NCI-H2171 treated with DMSO at 0.1 percent for 48 hours (cell line): ENCODE data around the gene COBL.

Experiments used
- DNase-seq: peaks from one replicate; lab custom pipeline; 2025; lab: John Stamatoyannopoulos, UW

COBL gene, protein sequence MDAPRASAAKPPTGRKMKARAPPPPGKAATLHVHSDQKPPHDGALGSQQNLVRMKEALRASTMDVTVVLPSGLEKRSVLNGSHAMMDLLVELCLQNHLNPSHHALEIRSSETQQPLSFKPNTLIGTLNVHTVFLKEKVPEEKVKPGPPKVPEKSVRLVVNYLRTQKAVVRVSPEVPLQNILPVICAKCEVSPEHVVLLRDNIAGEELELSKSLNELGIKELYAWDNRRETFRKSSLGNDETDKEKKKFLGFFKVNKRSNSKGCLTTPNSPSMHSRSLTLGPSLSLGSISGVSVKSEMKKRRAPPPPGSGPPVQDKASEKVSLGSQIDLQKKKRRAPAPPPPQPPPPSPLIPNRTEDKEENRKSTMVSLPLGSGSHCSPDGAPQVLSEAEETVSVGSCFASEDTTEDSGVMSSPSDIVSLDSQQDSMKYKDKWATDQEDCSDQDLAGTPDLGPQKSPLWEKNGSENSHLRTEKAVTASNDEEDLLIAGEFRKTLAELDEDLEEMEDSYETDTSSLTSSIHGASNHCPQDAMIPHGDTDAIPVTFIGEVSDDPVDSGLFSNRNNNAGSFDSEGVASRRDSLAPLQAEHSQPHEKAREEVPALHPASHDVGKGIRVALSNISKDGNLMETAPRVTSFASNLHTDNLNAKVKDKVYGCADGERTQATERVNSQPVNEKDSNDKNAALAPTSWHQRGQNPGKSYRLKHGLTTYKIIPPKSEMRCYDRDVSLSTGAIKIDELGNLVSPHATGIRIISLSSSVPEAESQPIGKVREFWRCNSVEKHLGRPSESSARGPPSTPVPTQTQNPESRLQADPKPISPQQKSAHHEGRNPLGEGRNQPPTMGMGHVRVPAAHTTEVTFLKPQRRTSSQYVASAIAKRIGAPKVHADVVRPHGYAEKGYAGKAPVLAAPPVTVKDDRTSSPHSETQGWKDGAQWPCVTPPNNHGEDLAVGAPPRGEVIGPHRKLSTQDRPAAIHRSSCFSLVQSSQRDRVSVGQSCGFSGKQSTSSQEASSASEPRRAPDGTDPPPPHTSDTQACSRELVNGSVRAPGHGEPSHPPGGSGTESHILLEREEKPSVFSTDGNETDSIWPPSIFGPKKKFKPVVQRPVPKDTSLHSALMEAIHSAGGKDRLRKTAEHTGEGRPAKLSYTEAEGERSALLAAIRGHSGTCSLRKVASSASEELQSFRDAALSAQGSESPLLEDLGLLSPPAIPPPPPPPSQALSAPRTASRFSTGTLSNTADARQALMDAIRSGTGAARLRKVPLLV

DNA sequence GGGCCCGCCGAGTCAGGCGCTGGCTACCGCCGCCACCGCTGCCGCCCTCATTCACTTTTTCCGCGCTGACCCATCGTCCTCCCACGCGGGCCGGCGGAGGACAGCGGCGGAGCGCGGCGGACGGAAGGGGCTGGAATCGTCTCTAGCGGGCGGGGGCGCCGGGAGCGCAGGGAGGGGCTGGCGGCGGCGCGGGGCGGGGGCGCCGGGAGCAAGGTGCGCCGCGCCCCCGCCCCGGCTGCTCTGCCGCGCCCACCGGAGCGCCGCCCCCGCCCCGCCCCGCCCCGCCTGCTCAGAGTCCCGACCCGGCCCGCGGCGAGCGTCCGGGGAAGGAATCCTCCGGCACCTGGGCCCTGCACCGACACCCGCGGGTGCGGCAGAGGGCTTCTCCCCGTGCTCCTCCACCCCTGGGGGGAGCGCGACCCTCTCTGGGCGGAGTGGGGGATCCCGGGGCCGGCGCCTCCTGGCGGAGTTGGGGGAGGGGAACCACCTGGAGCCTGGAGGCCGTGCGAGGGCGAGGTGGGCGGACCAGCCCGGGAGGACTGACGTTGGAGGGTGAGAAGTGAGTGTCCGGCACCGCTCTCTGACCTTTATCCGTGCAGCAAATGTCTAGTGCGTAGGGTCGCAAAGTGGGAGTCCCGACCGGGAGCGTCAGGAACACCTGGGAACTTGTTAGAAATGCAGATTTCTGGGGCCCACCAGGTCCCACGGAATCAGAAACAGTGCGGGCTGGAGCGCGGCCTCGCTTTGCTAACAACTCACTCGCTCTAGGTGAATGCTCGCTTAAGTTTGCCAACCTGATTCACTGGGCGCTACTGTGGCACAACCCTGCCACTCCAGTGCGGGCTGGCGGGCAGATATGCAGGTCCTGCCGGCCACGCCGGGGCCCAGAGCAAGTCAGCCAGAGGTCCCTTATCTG lies at the start of gene COBL:
TSS of gene COBL (minus strand) at position 144 of the 916 bp plus-strand sequence. CDS start 176 bp downstream, outside the sequence.
- no peak for DNase-seq

DNA sequence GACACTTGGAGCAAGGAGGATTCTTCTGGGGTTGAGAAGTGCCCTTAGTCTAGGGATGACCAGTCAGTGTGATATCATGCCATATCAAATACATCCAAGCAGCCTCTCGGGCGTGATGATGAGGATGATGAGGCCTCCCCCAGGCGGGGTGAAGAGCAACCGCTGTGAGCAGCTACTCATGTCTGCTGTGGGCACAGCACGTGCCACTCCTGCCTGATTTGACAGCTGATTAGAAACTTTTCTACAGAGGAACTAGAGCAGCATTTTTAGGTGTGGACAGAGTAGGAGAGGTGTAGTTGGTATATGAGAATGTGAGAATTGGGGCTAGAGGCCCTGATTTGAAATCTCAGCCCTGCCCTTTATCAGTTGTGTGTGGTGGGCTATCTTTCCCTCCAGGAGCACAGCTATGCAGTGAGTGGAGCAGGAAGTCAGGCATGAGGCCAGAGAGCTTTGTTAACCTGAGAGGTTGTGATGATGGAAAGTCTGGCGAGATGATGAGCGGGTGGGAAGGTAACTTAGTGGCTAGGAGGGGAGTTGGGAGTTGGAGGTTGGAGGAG lies 49.6 kb upstream of the COBL start:
- no peak for DNase-seq

DNA sequence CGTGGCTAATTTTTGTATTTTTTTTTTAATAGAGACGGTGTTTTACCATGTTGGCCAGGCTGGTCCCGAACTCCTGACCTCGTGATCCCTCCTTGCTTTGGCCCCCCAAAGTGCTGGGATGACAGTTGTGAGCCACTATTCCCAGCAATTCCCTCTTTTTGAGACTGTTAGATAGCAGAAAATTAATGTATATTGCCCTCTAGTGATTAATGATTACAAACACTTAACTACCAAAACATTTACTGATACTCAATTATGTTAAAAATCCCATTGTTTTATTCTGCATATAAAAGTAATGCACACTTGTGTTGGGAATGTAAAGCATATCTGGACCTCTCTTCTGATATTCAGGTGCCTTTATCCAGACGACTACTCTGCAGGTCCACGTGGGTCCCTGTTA lies 41.2 kb upstream of the COBL start:
- peak; percentile 52 for DNase-seq

- peak; percentile 32 for DNase-seq
Measured at GRCh38 chr7:51356849-51357516, 40.4 kb upstream of the COBL start.

DNA sequence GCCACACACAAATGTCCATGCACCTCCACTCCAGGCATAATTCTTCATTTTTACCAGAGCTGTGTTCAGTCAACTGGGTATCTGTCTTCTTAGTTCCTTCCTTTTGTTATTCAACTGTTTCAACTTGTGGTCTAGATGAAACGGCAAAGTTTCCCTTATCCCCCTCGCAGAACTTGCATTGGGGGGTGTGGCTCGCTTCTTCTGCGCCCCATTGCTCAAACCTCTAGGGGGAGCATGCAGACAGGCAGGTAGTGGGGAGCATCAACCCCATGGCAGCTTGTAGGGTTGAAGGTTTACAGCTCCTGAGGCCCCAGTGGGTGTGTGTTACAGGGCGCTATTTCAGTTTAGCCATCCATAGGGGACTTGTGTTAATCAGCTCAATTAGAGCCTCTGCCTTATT lies 38.3 kb upstream of the COBL start:
- DNase-seq: no peak

- DNase-seq: no peak
Measured at GRCh38 chr7:51354434-51354833, 37.8 kb upstream of the COBL start.

DNA sequence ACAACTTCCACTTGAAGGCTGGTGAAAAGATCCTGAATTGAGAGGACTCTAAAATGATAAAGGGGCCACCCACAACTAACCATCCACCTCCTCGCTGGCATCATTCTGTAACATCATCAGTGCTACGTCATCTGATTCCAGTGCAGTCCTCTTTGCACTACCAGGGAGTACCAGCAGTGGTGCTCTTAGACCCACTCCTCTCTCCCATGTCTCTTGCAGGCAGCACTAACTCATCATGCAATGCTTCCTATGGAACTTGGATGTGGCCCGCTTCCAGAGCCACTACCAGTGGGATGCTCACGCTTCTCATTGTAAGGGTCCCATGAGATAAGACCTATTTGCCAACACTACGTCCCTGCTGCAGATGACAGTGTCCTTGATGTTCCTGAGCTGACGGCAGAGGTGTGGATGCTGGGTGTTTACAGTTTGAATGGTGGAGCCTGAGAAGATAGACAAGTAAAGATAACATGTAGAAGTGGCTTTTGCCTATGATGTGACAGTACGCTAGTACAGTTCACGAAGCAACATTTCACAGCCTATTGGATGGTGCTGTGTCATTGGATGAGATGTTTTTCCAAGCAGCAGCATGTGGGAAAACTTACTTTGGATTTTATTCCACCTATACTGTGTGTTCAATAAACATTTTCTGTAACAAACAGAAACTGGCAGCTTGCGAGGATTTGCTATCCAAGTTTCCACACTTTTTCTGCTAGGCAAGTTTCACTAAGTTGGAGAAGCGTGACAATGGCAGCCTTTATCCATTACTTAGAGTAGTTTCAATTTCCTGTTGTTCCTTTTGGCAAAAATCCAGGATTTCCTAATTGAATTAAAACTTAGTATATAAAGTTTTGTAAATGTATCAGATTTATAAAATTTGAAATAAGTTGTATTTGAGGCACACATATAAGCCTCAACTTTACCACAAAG lies 35.8 kb upstream of the COBL start:
- DNase-seq: peak; percentile 9

DNA sequence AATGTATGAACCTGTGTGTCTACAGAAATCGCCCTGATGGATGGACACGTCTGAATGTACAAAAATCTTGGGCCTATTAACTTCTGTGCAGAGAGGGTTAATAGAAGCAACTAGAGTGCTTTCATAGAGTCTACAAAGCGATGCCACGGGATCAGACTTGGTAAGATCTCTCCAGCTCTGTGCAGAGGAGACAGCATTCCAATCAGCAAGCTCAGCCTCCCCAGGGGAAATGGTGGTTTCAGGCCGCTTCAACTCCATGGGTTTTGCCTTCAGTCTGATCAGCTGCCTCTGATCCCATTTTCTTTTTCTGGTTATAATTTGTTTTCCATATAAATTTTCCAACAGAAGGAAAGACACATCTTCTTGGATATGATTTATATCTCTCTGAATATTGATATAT lies 35.1 kb upstream of the COBL start:
- no peak for DNase-seq

DNA sequence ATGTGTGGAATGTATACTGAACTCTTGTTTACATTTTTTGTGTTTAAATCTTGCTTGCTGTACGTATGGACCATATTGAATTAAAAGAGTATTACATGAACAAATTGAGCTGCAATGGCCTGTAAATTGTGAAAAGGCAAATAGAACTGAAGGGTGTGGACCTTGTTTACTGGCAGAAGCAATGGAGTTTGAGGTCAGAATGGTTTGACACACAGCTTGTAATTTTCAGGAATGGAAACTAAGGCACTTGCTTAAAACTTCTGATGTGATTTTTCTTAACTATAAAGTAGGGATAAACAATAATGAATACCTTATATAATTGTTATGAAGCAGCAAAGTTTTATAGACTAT lies 33.9 kb upstream of the COBL start:
- DNase-seq: no peak

DNA sequence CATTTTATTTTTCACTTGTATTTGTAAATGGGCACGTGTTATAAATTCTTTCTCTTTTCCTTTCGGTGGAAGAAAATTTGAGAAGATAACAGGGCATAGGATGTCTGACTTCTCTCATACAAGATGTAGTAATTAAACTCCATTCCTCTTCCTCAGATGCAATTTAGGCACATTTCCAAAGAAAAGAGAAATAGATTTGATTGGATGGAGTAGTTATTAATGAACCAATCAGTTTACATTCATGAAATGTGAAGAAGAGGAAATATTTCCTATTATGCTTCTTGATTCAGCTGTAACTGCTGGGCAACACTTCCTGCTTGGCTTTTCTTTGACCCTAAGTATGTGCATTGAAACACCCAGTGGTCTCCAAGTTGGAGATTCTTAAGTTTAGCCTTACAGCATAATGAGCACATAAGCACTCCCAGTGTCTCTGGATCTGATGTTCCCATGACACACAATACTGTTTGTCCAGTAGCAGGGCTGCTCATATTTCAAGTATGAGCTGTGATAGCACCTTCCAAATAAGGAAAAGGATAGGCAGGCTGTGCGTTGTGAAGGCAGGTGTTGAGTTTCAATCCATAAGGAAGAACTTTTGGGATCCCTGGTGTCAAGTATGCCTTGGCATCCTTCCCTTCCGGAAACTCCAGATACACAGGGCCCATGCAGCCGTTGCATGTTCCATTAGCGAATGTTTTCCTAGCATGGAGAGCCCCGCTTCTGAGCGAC lies 33.4 kb upstream of the COBL start:
- peak; percentile 98 for DNase-seq

- DNase-seq: peak; percentile 95
Measured at GRCh38 chr7:51346126-51346525, 29.5 kb upstream of the COBL start.

DNA sequence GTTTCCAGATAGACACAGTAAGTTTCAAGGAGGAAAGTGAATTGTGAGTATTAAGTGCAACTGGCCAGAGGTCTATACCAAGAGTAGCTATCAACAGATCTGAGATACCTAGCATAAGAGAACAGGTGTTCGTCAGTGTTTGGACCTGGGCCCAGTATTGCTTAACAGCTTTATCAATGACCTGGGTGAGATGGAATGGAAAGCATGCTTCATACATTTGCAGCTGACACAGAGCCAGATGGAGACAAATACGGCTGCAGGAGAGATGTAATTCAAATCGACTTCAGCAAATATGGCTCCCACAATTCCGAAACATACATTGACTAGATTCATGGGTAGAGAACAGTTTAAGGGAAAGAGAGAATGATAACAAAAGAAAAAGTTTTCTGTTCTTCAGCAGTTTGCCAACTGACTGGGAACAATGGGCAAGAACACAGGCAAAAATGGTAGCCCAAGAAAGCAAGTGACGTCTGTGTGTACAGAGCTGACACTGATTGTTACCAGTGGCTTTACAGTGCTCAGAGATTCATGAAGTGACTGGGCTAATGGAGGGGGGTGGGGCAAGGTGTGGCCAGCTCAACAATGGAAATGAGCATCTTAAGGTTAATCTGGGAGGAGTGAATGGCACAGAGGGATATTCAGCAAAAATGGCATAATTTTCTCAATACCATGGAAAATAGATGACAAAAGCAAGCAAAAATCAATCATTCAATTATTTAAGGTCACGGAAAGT lies 28.0 kb upstream of the COBL start:
- peak; percentile 92 for DNase-seq

- DNase-seq: no peak
Measured at GRCh38 chr7:51340936-51341335, 24.3 kb upstream of the COBL start.

DNA sequence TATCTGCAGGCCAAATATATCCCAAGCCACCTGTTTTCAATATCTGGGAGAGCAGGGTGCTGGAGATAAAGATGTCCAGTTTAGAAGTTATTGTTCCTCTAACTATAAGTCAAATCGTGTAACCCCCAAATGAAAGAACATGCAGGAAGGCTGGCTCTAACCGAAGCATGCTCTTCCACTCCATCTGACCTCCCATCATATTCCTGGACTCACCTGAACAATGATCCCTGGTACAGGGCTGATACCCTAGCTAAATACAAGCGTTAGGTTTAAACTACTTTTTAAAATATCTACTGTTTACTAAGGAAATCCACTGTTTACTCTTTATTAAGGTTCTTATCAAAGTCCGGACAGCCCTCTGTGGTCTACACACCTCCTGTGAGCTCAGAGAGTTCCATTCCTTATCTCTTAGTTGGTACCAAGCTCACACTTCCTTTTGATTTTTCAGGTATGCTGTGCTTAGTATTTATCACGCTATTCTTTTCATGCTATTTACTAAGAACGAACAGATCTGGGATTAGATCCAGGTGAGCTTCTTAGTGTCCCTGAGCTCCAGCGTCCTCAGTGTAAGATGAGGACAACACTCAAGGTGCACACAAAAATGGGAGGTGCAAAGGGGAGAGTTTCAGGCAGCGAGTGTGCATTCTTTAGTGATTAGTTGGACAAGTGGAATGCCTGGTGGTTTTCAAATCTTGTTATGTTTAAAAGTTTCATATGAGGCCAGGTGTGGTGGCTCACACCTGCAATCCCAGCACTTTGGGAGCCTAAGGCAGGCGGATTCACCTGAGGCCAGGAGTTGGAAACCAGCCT lies 23.6 kb upstream of the COBL start:
- DNase-seq: no peak

GRCh38 chr7:51335057-51335456 lies 18.4 kb upstream of the COBL start:
- DNase-seq: peak; percentile 97

GRCh38 chr7:51329696-51330263 lies 13.2 kb upstream of the COBL start:
- DNase-seq: no peak

- DNase-seq: no peak
Measured at GRCh38 chr7:51328351-51328801, 11.8 kb upstream of the COBL start.
